ENCODE measurements around the gene SH3GL2.

The SH3GL2 gene

GRCh38 chr9:17623965-17624364 is 45.1 kb downstream of the SH3GL2 start:
- Histone ChIP-seq H3K36me3 (ENCODE audit: insufficient read depth, low read length) (no peaks in the 10 kb centered on the region), H3K9me3 (ENCODE audit: control insufficient read depth, insufficient read depth, low read length) (no peaks in the 10 kb centered on the region), H3K4me1 (ENCODE audit: insufficient read depth, low read length) (no peaks in the 10 kb centered on the region), H3K9ac (ENCODE audit: low read depth, low read length) (no peak overlapping the region)

GRCh38 chr9:17624571-17624970 is 45.7 kb downstream of the SH3GL2 start:
- no peak overlapping the region for H3K9ac ChIP-seq (ENCODE audit: low read depth, low read length)
- H3K9me3 ChIP-seq (ENCODE audit: control insufficient read depth, insufficient read depth, low read length) = no peaks in the 10 kb centered on the region
- H3K36me3 ChIP-seq (ENCODE audit: insufficient read depth, low read length) = no peaks in the 10 kb centered on the region
- H3K4me1 ChIP-seq (ENCODE audit: insufficient read depth, low read length) = no peaks in the 10 kb centered on the region

DNA sequence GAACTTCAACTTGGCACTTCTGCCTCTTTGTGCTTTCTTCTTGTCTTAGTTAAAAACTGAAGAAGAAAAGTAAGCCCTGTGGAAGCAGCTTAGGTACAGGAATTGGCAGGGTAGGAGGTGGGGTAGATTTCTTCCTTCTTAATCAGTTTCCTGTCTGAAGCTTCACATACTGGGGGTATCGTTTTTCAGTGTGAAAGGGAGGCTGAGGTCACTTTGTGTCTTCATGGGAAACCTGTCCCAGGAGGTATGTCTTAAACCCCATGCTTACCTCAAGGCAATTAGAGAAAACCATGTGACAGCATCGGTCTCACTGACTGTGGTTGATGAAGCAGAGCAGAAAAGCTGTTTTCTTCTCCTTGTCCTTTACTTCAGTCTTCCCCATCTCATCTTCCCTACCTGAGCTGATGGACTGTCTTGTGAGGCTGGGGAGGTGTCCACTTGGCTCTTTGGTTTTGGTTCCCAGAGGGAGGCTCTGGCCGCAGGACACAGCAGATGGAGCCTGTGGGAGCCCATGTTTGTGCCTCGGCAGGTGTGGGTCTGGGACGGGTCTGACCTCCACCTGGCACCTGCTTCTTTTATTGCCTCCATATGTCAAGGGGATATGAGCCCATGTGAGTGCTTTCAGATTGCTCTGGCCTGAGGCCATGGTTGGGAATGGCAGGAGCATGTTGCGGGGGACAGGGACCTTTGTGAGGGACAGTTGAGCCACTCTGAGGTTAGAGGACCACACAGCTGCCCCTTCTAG is 47.0 kb downstream of the SH3GL2 start:
- H3K9ac ChIP-seq (ENCODE audit: low read depth, low read length) = no peak overlapping the region
- no peaks in the 10 kb centered on the region for H3K36me3 ChIP-seq (ENCODE audit: insufficient read depth, low read length)
- no peaks in the 10 kb centered on the region for H3K4me1 ChIP-seq (ENCODE audit: insufficient read depth, low read length)
- H3K9me3 ChIP-seq (ENCODE audit: control insufficient read depth, insufficient read depth, low read length) = no peaks in the 10 kb centered on the region

- Histone ChIP-seq H3K9me3 (ENCODE audit: control insufficient read depth, insufficient read depth, low read length) (no peaks in the 10 kb centered on the region), H3K36me3 (ENCODE audit: insufficient read depth, low read length) (no peaks in the 10 kb centered on the region), H3K9ac (ENCODE audit: low read depth, low read length) (no peak overlapping the region), H3K4me1 (ENCODE audit: insufficient read depth, low read length) (peaks cover 7% of the 10 kb centered on the region; the same call in 1 of the 2 replicates)
Observed at GRCh38 chr9:17627641-17628040, 48.8 kb downstream of the SH3GL2 start.

DNA sequence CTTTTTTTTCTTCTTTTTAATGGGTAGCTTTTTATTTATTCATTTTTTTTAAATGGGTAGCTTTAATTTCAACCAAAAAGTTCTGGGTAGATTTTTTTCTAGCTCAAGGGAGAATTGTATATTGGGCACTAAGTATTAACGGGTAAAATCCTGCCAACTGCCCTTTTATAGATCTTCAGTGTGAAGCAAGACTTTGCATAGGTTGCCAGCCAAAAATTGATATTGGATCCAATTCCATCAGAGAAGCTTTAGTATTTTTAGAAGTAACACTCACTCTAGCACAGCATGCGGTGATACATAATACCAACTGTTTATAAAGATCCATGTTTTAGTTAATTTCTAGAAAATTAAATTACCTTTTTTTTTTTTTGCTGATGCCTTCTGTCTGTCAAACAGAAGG is 49.8 kb downstream of the SH3GL2 start:
- Histone ChIP-seq H3K4me1 (ENCODE audit: insufficient read depth, low read length) (peaks cover 7% of the 10 kb centered on the region; the same call in 1 of the 2 replicates), H3K9ac (ENCODE audit: low read depth, low read length) (no peak overlapping the region), H3K9me3 (ENCODE audit: control insufficient read depth, insufficient read depth, low read length) (no peaks in the 10 kb centered on the region), H3K36me3 (ENCODE audit: insufficient read depth, low read length) (no peaks in the 10 kb centered on the region)

GRCh38 chr9:17630531-17630949 is 51.7 kb downstream of the SH3GL2 start:
- no peak overlapping the region for H3K9ac ChIP-seq (ENCODE audit: low read depth, low read length)
- H3K9me3 ChIP-seq (ENCODE audit: control insufficient read depth, insufficient read depth, low read length) = no peaks in the 10 kb centered on the region
- H3K36me3 ChIP-seq (ENCODE audit: insufficient read depth, low read length) = no peaks in the 10 kb centered on the region
- peaks cover 7% of the 10 kb centered on the region; the same call in 1 of the 2 replicates for H3K4me1 ChIP-seq (ENCODE audit: insufficient read depth, low read length)

DNA sequence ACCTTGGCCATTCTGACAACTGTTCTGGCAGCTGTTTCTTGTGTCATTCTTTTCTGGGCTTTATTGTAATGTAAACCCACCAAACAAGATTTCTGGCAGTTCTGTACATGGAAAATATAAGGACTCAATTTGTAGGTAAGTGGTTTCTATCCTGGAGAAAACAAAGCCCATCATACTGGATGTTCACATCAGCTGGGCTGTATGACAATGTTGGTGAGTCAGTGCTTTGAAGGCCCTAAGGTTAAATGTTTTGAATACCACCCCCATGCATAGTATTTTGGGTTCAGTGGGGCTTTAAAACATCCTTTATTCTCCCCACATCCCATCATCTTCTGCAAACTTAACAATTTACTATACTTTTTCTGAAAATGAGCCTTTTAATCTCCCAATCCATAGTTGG is 52.5 kb downstream of the SH3GL2 start:
- no peak overlapping the region for H3K9ac ChIP-seq (ENCODE audit: low read depth, low read length)
- no peaks in the 10 kb centered on the region for H3K36me3 ChIP-seq (ENCODE audit: insufficient read depth, low read length)
- peaks cover 7% of the 10 kb centered on the region; the same call in 1 of the 2 replicates for H3K4me1 ChIP-seq (ENCODE audit: insufficient read depth, low read length)
- no peaks in the 10 kb centered on the region for H3K9me3 ChIP-seq (ENCODE audit: control insufficient read depth, insufficient read depth, low read length)

- Histone ChIP-seq H3K9me3 (ENCODE audit: control insufficient read depth, insufficient read depth, low read length) (no peaks in the 10 kb centered on the region), H3K4me1 (ENCODE audit: insufficient read depth, low read length) (peaks cover 7% of the 10 kb centered on the region; the same call in 1 of the 2 replicates), H3K36me3 (ENCODE audit: insufficient read depth, low read length) (no peaks in the 10 kb centered on the region), H3K9ac (ENCODE audit: low read depth, low read length) (no peak overlapping the region)
Observed at GRCh38 chr9:17632994-17633393, 54.1 kb downstream of the SH3GL2 start.

- Histone ChIP-seq H3K9ac (ENCODE audit: low read depth, low read length) (no peak overlapping the region), H3K4me1 (ENCODE audit: insufficient read depth, low read length) (peaks cover 7% of the 10 kb centered on the region; the same call in 1 of the 2 replicates), H3K9me3 (ENCODE audit: control insufficient read depth, insufficient read depth, low read length) (no peaks in the 10 kb centered on the region), H3K36me3 (ENCODE audit: insufficient read depth, low read length) (no peaks in the 10 kb centered on the region)
Observed at GRCh38 chr9:17635115-17635890, 56.4 kb downstream of the SH3GL2 start.

- H3K9ac ChIP-seq (ENCODE audit: low read depth, low read length) = no peak overlapping the region
- no peaks in the 10 kb centered on the region for H3K9me3 ChIP-seq (ENCODE audit: control insufficient read depth, insufficient read depth, low read length)
- H3K4me1 ChIP-seq (ENCODE audit: insufficient read depth, low read length) = peaks cover 3% of the 10 kb centered on the region; the same call in 1 of the 2 replicates
- H3K36me3 ChIP-seq (ENCODE audit: insufficient read depth, low read length) = no peaks in the 10 kb centered on the region
Observed at GRCh38 chr9:17636349-17636748, 57.5 kb downstream of the SH3GL2 start.

DNA sequence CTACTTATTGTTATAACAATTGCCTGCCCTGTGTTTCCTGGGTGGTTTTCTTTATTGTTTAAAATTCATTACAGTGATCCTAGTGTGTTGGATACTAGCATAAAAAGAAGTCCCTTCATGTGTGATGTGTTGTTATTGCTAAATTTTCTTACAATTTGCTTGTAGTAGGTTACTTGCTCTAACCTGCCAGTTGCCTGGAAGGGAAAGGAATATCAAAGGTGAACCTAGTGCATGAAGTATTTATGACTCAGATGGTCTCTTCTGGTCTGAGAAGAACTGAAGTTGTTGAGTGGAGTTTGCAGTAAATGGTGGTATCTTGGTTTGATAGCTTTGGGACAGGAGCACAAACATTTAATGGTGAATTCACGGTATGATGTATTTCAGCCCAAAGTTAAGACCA is 58.0 kb downstream of the SH3GL2 start:
- H3K9me3 ChIP-seq (ENCODE audit: control insufficient read depth, insufficient read depth, low read length) = no peaks in the 10 kb centered on the region
- H3K36me3 ChIP-seq (ENCODE audit: insufficient read depth, low read length) = no peaks in the 10 kb centered on the region
- H3K9ac ChIP-seq (ENCODE audit: low read depth, low read length) = no peak overlapping the region
- no peaks in the 10 kb centered on the region for H3K4me1 ChIP-seq (ENCODE audit: insufficient read depth, low read length)

- no peaks in the 10 kb centered on the region for H3K9me3 ChIP-seq (ENCODE audit: control insufficient read depth, insufficient read depth, low read length)
- H3K36me3 ChIP-seq (ENCODE audit: insufficient read depth, low read length) = no peaks in the 10 kb centered on the region
- no peaks in the 10 kb centered on the region for H3K4me1 ChIP-seq (ENCODE audit: insufficient read depth, low read length)
- H3K9ac ChIP-seq (ENCODE audit: low read depth, low read length) = no peak overlapping the region
Observed at GRCh38 chr9:17637229-17637628, 58.4 kb downstream of the SH3GL2 start.

GRCh38 chr9:17648516-17648915 is 69.7 kb downstream of the SH3GL2 start:
- H3K4me1 ChIP-seq (ENCODE audit: insufficient read depth, low read length) = no peaks in the 10 kb centered on the region
- no peak overlapping the region for H3K9ac ChIP-seq (ENCODE audit: low read depth, low read length)
- no peaks in the 10 kb centered on the region for H3K36me3 ChIP-seq (ENCODE audit: insufficient read depth, low read length)
- H3K9me3 ChIP-seq (ENCODE audit: control insufficient read depth, insufficient read depth, low read length) = no peaks in the 10 kb centered on the region

DNA sequence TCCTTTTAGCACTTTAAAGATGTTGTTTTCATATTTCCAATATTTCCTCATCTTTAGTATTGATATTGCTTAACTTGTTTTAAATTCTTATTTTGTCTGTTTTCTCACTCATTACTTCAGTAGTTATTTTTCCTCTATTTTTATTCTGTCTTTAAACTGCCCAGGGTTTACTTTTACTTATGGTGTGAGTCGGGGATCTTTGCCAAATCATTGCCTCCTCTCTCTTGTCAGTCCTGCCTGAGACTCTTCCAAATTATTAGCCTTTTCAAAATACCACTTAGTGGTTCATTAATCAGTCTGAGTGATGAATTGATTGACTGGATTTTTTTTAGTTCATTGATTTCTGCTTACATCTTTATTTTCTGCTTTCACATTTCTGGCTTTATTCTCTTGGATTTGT is 72.9 kb downstream of the SH3GL2 start:
- Histone ChIP-seq H3K4me1 (ENCODE audit: insufficient read depth, low read length) (no peaks in the 10 kb centered on the region), H3K36me3 (ENCODE audit: insufficient read depth, low read length) (no peaks in the 10 kb centered on the region), H3K9me3 (ENCODE audit: control insufficient read depth, insufficient read depth, low read length) (no peaks in the 10 kb centered on the region), H3K9ac (ENCODE audit: low read depth, low read length) (no peak overlapping the region)

DNA sequence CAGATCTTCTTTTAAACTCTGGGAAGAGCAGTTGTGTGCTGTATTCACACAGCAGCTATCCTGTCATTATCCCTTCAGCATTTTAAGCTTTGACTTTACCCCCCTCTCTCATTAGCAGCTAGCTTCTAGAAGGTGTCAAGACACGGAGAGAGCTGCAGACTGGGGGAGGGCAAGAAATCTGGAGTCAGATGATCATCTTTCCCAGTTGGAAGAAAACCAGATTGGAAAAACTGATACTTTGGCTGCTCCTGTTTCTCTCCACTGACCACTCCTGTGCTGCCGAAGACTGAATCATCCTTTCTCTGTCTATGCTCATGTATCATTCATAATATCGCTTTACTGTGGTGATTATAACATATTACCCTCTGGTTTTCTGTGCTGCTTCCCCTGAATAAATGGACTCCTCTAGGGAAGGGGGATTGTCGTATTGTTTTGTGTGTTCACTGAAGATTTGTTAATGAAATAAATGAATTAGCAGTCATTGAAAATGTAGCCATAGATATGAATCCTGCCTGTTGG is 75.1 kb downstream of the SH3GL2 start:
- H3K4me1 ChIP-seq (ENCODE audit: insufficient read depth, low read length) = no peaks in the 10 kb centered on the region
- H3K36me3 ChIP-seq (ENCODE audit: insufficient read depth, low read length) = no peaks in the 10 kb centered on the region
- H3K9ac ChIP-seq (ENCODE audit: low read depth, low read length) = no peak overlapping the region
- H3K9me3 ChIP-seq (ENCODE audit: control insufficient read depth, insufficient read depth, low read length) = no peaks in the 10 kb centered on the region

Data from ES-I3 (cell line).